GM06990 (cell line): ENCODE results near the gene PUM2.
"Not testable (repeated sequence)": the region's sequence is repeated elsewhere in the genome, so short reads cannot be mapped to it uniquely, and the experiment has no call there.

Experiments
- DNase-seq: peaks from one replicate; pipeline ENCODE4 v3.0.0-alpha.2; 2011; ENCODE audit not compliant: insufficient read length; ENCODE audit errors: extremely low read depth
- H3K27me3 ChIP-seq: replicated peaks from 2 replicates; pipeline ENCODE4 v1.6.0; 2011; ENCODE audit warnings: low read length; ENCODE audit not compliant: control insufficient read depth, insufficient read depth
- H3K36me3 ChIP-seq: 2 replicates; pipeline ENCODE4 v1.5.1; 2011; ENCODE audit warnings: low read length; ENCODE audit not compliant: control insufficient read depth, insufficient read depth
- H3K4me3 ChIP-seq: replicated peaks from 2 replicates; pipeline ENCODE4 v1.5.1; 2011; ENCODE audit warnings: low read depth, mild to moderate bottlenecking, control low read depth, low read length
- CTCF ChIP-seq: IDR thresholded peaks from 2 replicates; pipeline ENCODE4 v1.5.1; 2011; ENCODE audit warnings: low read length, control low read depth, mild to moderate bottlenecking, inconsistent platforms; ENCODE audit not compliant: insufficient read depth, poor library complexity, severe bottlenecking

The PUM2 gene

GRCh38 chr2:20372896-20373640, 22.4 kb upstream of the PUM2 start:
- no peak for TF ChIP-seq CTCF
- H3K36me3 ChIP-seq, result no peaks in the 10 kb centered on the region

GRCh38 chr2:20371323-20372025, 20.8 kb upstream of the PUM2 start:
- H3K36me3 ChIP-seq, result no peaks in the 10 kb centered on the region
- no peaks in the 10 kb centered on the region for H3K27me3 ChIP-seq
- no peak overlapping the region for H3K4me3 ChIP-seq
- no peak for DNase-seq
- TF ChIP-seq CTCF, result no peak

More at GRCh38 chr2:20372896-20373640, 22.4 kb upstream of the PUM2 start:
- Histone ChIP-seq H3K27me3 (no peaks in the 10 kb centered on the region), H3K4me3 (no peak overlapping the region)
- no peak for DNase-seq

DNA sequence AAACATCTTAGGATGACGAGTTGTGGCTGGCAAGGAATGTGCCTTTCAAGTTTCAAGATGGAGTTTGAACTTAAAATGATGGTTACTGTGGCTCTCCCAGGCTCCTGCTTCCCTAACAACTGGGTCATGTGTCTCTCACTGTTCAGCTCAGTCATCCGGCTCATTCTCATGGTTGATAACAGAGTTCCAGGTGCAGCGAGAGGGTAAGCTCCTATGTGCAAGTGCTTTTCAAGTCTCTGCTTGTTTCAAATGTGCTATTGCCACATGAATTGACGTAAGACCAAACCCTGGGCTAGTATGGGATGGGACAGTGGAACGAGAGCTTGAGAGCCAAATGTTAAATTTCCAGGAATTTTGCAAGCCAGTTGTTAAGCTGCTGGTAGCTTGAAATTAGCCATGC, 19.5 kb upstream of the PUM2 start:
- no peaks in the 10 kb centered on the region for H3K36me3 ChIP-seq
- DNase-seq, result no peak
- no peak overlapping the region for H3K4me3 ChIP-seq
- no peak for TF ChIP-seq CTCF
- no peaks in the 10 kb centered on the region for H3K27me3 ChIP-seq

DNA sequence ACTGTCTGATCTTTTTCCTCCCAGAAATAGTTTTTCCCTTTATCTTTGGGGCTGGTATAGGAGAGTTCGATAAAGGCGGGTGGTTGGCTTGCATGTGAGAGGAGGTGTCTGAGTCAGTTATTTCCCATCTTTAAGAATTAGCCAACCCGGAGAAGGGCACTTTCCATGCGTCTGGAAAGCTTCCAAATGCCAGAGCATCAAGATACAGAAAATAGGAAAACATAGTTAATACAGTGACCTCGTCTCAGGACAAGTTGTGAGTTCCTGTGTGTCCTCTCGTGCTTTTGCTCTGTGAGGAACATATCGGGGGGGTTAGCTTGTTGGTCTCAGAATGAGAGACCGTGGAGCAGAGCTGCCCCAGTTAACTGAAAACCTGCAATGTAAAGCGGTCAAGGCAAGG, 18.7 kb upstream of the PUM2 start:
- H3K27me3 ChIP-seq, result no peaks in the 10 kb centered on the region
- H3K4me3 ChIP-seq, result no peak overlapping the region
- TF ChIP-seq CTCF, result no peak
- H3K36me3 ChIP-seq, result no peaks in the 10 kb centered on the region
- no peak for DNase-seq

GRCh38 chr2:20368706-20369105, 18.1 kb upstream of the PUM2 start:
- H3K36me3 ChIP-seq, result no peaks in the 10 kb centered on the region
- TF ChIP-seq CTCF, result no peak
- H3K27me3 ChIP-seq, result no peaks in the 10 kb centered on the region
- no peak for DNase-seq
- no peak overlapping the region for H3K4me3 ChIP-seq

GRCh38 chr2:20367929-20368328, 17.3 kb upstream of the PUM2 start:
- not testable (repeated sequence) for H3K36me3 ChIP-seq, DNase-seq, H3K27me3 ChIP-seq, H3K4me3 ChIP-seq
